ENCODE results near the gene SCGB1D1. TPM values are rescaled to one million over a fixed set of nuclear protein-coding genes. Genes with fewer than 3 reads are reported as not detected.

The SCGB1D1 gene
- total RNA-seq, 6 experiments from 2014 or later = not detected

DNA sequence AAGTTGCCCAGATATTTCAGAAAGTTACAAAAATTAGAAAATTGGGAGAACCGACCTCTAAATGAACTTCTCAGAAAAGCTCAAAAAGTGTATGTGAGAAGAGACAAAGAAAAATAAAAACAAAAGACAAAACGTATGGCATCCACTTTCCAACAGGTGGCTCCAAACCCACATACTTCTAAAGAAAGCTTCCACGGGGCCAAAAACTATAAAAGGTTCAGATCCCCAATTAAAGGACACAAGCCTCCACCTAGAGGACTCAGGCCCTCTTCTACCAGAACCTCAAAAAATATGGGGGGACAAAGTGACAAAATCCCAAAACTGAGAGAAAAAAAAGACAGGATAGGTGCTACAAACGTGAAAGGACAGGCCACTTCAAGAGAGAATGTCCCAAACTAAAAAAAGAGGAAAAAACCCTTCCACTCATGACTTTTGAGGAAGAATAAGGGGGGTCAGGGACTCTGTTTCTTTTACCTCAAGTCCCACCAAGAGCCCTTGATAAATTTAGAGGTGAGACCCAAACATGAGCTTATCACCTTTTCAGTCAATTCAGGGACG is 27.3 kb downstream of the SCGB1D1 start:
- TF ChIP-seq, protein P1, sequence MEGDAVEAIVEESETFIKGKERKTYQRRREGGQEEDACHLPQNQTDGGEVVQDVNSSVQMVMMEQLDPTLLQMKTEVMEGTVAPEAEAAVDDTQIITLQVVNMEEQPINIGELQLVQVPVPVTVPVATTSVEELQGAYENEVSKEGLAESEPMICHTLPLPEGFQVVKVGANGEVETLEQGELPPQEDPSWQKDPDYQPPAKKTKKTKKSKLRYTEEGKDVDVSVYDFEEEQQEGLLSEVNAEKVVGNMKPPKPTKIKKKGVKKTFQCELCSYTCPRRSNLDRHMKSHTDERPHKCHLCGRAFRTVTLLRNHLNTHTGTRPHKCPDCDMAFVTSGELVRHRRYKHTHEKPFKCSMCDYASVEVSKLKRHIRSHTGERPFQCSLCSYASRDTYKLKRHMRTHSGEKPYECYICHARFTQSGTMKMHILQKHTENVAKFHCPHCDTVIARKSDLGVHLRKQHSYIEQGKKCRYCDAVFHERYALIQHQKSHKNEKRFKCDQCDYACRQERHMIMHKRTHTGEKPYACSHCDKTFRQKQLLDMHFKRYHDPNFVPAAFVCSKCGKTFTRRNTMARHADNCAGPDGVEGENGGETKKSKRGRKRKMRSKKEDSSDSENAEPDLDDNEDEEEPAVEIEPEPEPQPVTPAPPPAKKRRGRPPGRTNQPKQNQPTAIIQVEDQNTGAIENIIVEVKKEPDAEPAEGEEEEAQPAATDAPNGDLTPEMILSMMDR (IDR thresholded peaks at IDR 0.05) = peak; percentile 71
- Mint-ChIP-seq H3K36me3 (ENCODE audit: low read depth) (peaks cover 4% of the 10 kb centered on the region), H3K9me3 (peaks cover 5% of the 10 kb centered on the region), H3K27me3 (ENCODE audit: insufficient read depth) (peaks cover 31% of the 10 kb centered on the region), H3K4me1 (ENCODE audit: low read depth) (no peaks in the 10 kb centered on the region), H3K4me3 (no peak overlapping the region), H3K27ac (no peak overlapping the region)
- DNase-seq = peak; percentile 3

DNA sequence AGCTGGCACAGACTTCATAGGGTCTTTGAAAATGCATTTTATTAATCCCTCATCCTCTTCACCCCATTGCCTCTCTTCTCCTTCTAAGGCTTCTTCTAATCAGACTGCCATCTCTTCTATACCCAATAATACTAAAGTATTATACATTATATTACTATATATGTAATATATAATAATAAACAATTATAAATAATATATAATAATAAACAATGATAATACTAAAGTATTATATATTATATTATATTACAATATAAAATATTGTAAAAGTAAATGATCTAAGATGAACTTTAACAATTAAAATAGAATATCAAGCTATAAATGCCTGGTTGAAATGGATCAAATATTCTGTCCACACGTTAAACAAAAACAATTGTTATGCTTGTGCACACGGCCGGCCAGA is 31.5 kb downstream of the SCGB1D1 start:
- Mint-ChIP-seq H3K4me1 (ENCODE audit: low read depth) (no peaks in the 10 kb centered on the region), H3K4me3 (no peak overlapping the region), H3K9me3 (peaks cover 33% of the 10 kb centered on the region), H3K36me3 (ENCODE audit: low read depth) (peaks cover 23% of the 10 kb centered on the region), H3K27ac (no peak overlapping the region), H3K27me3 (ENCODE audit: insufficient read depth) (peaks cover 12% of the 10 kb centered on the region)
- TF ChIP-seq, protein P1 (IDR thresholded peaks at IDR 0.05) = no peak
- DNase-seq = no peak

DNA sequence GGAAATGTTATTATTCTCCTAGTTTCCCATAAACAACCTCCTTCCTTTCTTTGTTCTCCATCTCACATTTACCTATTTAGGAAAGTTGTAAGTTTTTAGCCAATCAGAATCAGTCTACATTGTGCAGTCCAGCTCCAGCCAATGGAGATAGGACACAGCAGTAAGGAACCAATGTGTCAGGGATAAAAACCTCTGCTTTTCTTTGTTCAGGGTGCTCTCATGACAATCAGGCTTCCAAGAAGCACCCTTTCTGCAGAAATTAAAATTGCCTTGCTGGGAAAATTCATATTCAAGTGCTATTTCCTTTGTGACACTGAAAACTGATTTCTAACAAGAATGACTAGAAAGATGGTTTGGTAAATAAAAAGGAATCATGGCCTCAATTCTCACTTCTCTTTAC is 33.1 kb downstream of the SCGB1D1 start:
- Mint-ChIP-seq H3K4me3 (no peak overlapping the region), H3K27ac (no peak overlapping the region), H3K4me1 (ENCODE audit: low read depth) (no peaks in the 10 kb centered on the region), H3K36me3 (ENCODE audit: low read depth) (peaks cover 23% of the 10 kb centered on the region), H3K27me3 (ENCODE audit: insufficient read depth) (peaks cover 7% of the 10 kb centered on the region), H3K9me3 (peaks cover 33% of the 10 kb centered on the region)
- DNase-seq = no peak
- TF ChIP-seq, protein P1 (IDR thresholded peaks at IDR 0.05) = no peak

DNA sequence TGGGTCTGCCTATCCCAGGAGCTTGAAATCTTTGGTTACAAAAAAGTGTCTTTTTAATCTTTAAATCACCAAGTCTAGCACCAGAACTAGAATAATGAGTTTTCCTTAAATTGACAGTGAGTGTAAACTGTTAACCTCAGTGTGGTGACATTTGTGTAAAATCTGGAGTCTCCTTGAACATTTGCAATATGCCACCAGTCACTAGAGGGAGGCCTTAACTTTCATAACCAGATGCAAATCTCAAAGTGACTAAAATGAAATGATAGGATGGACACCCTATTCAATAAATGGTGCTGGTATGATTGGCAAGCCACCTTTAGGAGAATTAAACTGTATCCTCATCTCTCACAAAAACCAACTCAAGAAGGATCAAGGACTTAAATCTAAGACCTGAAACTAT is 43.7 kb downstream of the SCGB1D1 start:
- no peak for DNase-seq
- no peaks in the 10 kb centered on the region for H3K4me1 Mint-ChIP-seq (ENCODE audit: low read depth)
- TF ChIP-seq, protein P1 (IDR thresholded peaks at IDR 0.05) = peak; percentile 49
- H3K27ac Mint-ChIP-seq = no peak overlapping the region
- no peaks in the 10 kb centered on the region for H3K36me3 Mint-ChIP-seq (ENCODE audit: low read depth)
- H3K27me3 Mint-ChIP-seq (ENCODE audit: insufficient read depth) = peaks cover 15% of the 10 kb centered on the region
- H3K9me3 Mint-ChIP-seq = no peaks in the 10 kb centered on the region
- H3K4me3 Mint-ChIP-seq = no peak overlapping the region

DNA sequence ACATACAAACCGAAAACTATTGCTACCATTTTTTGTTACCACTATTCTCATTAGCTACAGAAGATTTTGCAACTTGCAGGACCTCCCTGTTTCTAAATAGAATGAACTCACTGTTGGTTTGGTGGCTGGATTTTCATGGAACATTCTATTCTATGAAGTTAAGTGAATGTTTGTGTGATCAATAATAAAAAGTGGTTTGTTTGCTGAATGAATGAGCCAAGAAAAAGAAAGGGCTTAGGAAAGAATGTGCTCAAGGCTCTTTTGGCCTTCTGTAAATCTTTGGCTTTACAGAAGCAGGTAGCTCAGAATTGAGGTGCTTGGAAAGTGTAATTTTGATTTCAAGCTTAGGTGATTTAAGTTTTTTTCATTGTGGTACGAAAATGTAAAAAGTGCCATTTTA is 46.2 kb downstream of the SCGB1D1 start:
- Mint-ChIP-seq H3K27ac (no peak overlapping the region), H3K9me3 (no peaks in the 10 kb centered on the region), H3K4me1 (ENCODE audit: low read depth) (no peaks in the 10 kb centered on the region), H3K27me3 (ENCODE audit: insufficient read depth) (peaks cover 19% of the 10 kb centered on the region), H3K36me3 (ENCODE audit: low read depth) (no peaks in the 10 kb centered on the region), H3K4me3 (no peak overlapping the region)
- DNase-seq = no peak
- TF ChIP-seq, protein P1 (IDR thresholded peaks at IDR 0.05) = no peak

DNA sequence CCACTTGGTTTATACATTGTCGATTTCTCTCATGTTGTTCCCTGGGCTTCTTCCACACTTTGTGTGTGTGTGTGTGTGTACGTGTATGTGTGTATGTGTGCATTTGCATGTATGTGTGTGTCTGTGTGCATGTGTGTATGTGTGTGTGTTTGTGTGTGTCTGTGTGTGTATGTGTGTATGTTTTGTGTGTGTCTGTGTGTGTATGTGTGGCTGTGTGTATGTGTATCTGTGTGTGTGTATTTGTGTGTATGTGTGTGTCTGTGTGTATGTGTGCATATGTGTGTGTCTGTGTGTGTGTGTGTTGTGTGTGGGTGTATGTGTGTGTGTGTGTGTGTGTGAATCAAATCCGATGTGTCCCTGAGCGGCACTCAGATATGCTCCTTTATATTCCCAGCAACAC is 47.5 kb downstream of the SCGB1D1 start:
- Mint-ChIP-seq H3K9me3 (no peaks in the 10 kb centered on the region), H3K4me3 (no peak overlapping the region), H3K36me3 (ENCODE audit: low read depth) (no peaks in the 10 kb centered on the region), H3K27ac (no peak overlapping the region), H3K27me3 (ENCODE audit: insufficient read depth) (peaks cover 22% of the 10 kb centered on the region), H3K4me1 (ENCODE audit: low read depth) (no peaks in the 10 kb centered on the region)
- TF ChIP-seq, protein P1 (IDR thresholded peaks at IDR 0.05) = no peak
- no peak for DNase-seq

Measured in HFFc6 (cell line).